Neural progenitor cell (in vitro differentiated cells): Measurements from ENCODE around the gene CMTM8.

Source experiments
- EZH2 ChIP-seq: fragments of 200-600 bp; sonication (generic); IDR thresholded peaks from 2 replicates; pipeline ENCODE4 v1.6.1; 2017; ENCODE audit warnings: antibody characterized with exemption, mild to moderate bottlenecking, moderate library complexity
- TF ChIP-seq, protein P1 (sequence below): fragments of 200-600 bp; sonication (generic); IDR thresholded peaks from 2 replicates; pipeline ENCODE4 v1.5.1; 2017; ENCODE audit warnings: antibody characterized with exemption, mild to moderate bottlenecking

DNA sequence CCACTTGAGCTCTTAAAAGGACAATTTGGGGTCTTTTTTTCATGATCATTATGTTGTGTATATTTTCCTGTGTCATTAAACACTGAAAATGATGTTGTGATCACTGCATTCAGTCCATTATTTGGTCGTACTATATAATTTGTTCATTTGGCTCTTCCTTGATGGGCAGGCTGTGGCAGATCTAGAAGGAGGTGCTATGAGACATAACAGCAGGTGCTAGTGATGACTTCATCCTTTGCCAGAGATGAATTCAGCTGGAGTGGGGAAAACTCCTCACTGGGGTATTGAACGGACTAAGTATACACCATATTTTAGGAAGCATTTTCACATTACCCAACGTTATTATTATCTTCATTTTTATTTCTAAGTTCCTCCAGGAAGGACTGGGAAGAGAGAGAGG, 165.2 kb downstream of the CMTM8 start:
- TF ChIP-seq EZH2: no peak
- TF ChIP-seq, protein P1, sequence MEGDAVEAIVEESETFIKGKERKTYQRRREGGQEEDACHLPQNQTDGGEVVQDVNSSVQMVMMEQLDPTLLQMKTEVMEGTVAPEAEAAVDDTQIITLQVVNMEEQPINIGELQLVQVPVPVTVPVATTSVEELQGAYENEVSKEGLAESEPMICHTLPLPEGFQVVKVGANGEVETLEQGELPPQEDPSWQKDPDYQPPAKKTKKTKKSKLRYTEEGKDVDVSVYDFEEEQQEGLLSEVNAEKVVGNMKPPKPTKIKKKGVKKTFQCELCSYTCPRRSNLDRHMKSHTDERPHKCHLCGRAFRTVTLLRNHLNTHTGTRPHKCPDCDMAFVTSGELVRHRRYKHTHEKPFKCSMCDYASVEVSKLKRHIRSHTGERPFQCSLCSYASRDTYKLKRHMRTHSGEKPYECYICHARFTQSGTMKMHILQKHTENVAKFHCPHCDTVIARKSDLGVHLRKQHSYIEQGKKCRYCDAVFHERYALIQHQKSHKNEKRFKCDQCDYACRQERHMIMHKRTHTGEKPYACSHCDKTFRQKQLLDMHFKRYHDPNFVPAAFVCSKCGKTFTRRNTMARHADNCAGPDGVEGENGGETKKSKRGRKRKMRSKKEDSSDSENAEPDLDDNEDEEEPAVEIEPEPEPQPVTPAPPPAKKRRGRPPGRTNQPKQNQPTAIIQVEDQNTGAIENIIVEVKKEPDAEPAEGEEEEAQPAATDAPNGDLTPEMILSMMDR: no peak
